ENCODE measurements around the gene RND1. TPM values are rescaled to one million over a fixed set of nuclear protein-coding genes. Genes with fewer than 3 reads are reported as not detected.

The RND1 gene
- total RNA-seq, 4 donors from 2014 or later = 0.88 to 22.1 TPM; not detected in 2

DNA sequence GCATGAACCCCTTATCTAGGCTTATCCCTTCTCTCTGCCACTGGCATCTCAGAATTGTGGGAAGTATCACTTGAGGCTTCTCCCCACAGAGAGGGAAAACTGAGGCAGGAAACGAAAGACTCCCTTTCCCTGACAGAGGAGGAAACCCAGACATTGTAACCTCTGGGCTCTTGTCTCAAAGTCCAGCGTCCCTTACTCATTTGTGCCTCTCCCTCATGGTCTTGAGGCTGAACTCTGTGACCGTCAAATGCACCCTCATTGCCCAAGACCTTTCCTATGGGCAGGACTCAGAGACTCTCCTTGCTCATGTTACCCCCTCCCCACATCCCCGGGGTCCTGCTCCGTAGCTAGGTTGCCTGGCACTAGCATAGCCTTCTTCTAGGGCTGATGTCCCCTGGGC lies 43.5 kb downstream of the RND1 start:
- H3K9me3 ChIP-seq = no peaks in the 10 kb centered on the region
- H3K4me3 ChIP-seq = no peak overlapping the region
- H3K27ac ChIP-seq = no peak overlapping the region
- no peaks in the 10 kb centered on the region for H3K36me3 ChIP-seq
- TF ChIP-seq, protein P1, sequence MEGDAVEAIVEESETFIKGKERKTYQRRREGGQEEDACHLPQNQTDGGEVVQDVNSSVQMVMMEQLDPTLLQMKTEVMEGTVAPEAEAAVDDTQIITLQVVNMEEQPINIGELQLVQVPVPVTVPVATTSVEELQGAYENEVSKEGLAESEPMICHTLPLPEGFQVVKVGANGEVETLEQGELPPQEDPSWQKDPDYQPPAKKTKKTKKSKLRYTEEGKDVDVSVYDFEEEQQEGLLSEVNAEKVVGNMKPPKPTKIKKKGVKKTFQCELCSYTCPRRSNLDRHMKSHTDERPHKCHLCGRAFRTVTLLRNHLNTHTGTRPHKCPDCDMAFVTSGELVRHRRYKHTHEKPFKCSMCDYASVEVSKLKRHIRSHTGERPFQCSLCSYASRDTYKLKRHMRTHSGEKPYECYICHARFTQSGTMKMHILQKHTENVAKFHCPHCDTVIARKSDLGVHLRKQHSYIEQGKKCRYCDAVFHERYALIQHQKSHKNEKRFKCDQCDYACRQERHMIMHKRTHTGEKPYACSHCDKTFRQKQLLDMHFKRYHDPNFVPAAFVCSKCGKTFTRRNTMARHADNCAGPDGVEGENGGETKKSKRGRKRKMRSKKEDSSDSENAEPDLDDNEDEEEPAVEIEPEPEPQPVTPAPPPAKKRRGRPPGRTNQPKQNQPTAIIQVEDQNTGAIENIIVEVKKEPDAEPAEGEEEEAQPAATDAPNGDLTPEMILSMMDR (IDR thresholded peaks at IDR 0.05) = no peak
- TF ChIP-seq POLR2A (IDR thresholded peaks at IDR 0.05) = no peak
- no peaks in the 10 kb centered on the region for H3K27me3 ChIP-seq
- DNase-seq = no peak
- no peaks in the 10 kb centered on the region for H3K4me1 ChIP-seq
- intact Hi-C loops (cut with DNase I; ENCODE audit: low total_unique reads) = no loop called here

DNA sequence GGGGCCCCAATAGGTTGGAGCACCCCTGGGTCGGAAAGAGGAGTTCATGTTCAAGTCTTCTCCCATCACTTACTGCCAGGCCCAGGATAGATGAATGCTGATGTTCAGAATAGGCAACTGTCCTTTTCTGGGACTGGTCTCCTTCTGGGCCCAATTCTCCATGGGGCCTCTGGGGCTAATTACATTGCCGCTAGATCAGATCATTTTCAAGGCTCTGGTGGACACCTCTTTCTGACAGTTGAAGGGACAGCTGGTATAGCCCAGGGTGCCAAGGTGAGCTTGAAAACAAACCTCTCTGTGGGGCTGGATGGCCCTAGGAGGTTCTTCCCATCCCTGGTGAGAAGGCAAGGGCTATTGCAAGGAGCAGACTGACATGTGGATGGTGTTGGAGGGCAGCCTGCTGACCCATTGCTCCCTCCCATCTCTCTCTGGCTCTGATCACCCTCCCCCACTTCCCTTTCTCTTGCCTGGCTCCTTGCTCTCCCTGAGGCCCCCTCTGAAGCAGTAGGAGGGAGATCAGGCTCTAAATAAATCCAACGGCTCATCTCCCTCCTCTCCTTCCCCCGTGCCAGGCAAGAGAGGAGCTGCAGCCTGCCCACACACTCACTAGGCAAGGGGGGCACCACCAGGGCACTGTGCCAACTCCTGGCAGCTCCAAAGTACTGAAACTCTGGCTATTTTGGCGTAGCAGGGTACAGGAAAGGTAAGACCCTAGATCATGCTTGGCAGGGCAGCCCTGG lies 45.5 kb downstream of the RND1 start:
- DNase-seq = no peak
- intact Hi-C loops (cut with DNase I; ENCODE audit: low total_unique reads) = no loop called here
- Histone ChIP-seq H3K4me3 (no peak overlapping the region), H3K36me3 (no peaks in the 10 kb centered on the region), H3K4me1 (peaks cover 0 to 7% of the 10 kb centered on the region in 2 donors), H3K27ac (peak overlapping the region; percentile 22 to 84), H3K27me3 (no peaks in the 10 kb centered on the region), H3K9me3 (no peaks in the 10 kb centered on the region)
- TF ChIP-seq, protein P1 (IDR thresholded peaks at IDR 0.05) = no peak
- TF ChIP-seq POLR2A (IDR thresholded peaks at IDR 0.05) = no peak

DNA sequence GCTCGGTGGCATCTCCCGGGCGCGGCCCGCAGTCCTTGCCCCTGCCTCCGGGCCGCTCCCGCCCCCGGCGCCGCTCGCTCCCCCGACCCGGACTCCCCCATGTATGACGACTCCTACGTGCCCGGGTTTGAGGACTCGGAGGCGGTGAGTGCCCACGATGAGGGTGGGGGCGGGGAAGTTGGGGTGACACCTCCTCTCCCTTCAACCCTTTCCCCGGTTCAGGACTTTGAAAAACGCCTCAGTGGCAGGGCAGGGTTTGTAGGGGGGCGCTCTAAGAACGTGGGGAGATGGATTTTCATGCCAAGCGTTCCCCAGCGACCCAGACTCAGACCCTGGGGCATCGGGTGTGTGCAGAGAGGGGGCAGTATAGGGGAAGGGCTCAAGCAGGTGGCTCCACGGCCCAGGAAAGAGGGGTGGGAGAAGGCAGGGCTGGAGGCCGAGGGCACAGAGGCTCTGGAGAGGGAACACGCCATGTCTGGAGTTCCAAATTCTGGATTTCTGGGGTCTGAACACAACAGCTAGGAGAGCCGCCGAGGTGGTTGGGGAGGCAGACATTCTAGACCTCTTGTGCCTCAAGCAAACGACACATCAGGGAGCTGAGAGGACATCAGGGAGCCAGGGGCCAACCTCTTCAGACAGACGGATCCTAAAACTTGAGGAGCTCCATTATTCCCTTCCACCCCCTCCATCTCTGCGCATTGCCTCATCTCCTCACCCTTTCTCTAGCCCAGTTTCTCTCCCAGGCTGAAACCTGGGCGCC lies 46.7 kb downstream of the RND1 start:
- Histone ChIP-seq H3K4me3 (peak overlapping the region; percentile 62 to 74), H3K4me1 (peaks cover 0 to 7% of the 10 kb centered on the region in 2 donors), H3K27me3 (no peaks in the 10 kb centered on the region), H3K27ac (peak overlapping the region; percentile 78 to 84), H3K9me3 (no peaks in the 10 kb centered on the region), H3K36me3 (no peaks in the 10 kb centered on the region)
- intact Hi-C loops (cut with DNase I; ENCODE audit: low total_unique reads) = no loop called here
- TF ChIP-seq, protein P1 (IDR thresholded peaks at IDR 0.05) = peak in 1 of 4 experiments; percentile 32
- no peak for TF ChIP-seq POLR2A (IDR thresholded peaks at IDR 0.05)
- peak; percentile 43 to 52 for DNase-seq

DNA sequence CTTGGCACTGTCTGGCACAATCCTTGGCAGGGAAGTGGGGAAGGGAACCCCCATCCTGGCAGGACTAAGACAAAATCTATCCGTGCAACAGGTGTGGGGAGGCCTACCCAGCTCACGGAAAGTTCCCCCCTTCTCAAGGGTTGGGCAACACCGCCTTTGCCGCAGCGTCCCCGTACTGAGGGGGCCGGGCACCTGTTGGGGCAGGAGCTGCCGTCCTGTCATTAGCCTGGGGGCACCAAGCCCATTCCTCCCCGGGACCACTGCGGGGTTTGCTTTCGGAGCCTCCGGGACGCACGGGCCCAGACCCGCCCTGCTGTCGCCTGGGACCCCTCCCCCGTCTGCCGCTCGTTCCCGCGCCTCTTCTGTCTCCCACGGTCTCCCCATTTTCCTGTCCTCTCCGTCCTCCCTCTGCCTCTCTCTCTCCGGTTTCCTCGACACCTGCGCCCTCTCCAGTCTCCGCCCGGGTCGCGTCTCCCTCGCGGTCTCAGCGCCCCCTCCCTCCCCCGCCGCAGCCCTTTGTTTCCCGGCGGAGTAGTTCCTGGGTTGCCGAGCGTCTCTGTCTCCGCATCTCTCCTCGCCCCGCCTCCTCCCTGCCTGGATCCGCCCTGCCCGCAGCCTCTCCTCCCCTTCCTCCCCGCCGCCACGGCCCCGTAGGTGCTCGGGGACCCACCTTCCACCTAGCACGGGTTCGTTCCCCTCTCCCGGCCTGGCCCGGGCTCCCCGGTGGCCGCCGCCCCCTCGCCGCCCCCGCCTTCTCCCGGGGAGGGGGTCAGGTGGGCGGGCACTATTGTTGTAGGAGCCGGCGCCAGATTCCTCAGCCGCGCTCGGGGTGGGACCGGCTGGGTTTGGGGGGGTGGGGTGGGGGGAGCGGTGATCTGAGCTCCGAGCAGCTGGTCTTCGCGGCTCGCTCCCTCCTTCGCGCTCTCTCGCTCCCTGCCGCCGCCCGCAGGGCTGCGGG lies 47.5 kb downstream of the RND1 start, which contains the start of gene CACNB3:
CACNB3 (plus strand) TSS at position 624 of the 958 bp plus-strand sequence. CDS start 434 bp downstream, outside the sequence.
- peak; percentile 77 to 84 for DNase-seq
- Histone ChIP-seq H3K36me3 (no peaks in the 10 kb centered on the region), H3K9me3 (no peaks in the 10 kb centered on the region), H3K4me3 (peak within 1 kb of the TSS; percentile 62 to 74), H3K27me3 (no peaks in the 10 kb centered on the region), H3K27ac (peak within 1 kb of the TSS; percentile 78 to 84), H3K4me1 (peaks cover 0 to 7% of the 10 kb centered on the region in 2 donors)
- intact Hi-C loops (cut with DNase I; ENCODE audit: low total_unique reads) = no loop called here
- peak in 1 of 2 donors; percentile 38 for TF ChIP-seq POLR2A (IDR thresholded peaks at IDR 0.05)
- TF ChIP-seq, protein P1 (IDR thresholded peaks at IDR 0.05) = no peak
